NCI-H460 (cell line): ENCODE data around the gene SPACDR. TPM values are rescaled to one million over a fixed set of nuclear protein-coding genes. Genes with fewer than 3 reads are reported as not detected.

Experiments
- DNase-seq: peaks from one replicate; pipeline ENCODE4 v3.0.0-alpha.2; 2016; ENCODE audit warnings: low read depth; ENCODE audit errors: extremely low read depth
- total RNA-seq: library from RNA; depleted of rRNA; stranded (reverse); fragments of >200 nt; shearing (Covaris generic); gene quantifications from 2 replicates; pipeline ENCODE4 v1.2.3, GENCODE V29; 2014

SPACDR gene
- total RNA-seq, 1 experiment from 2014 or later, result 0.27 TPM

GRCh38 chr7:100438172-100438571, 25.9 kb downstream of the SPACDR start:
- DNase-seq, result no peak

- no peak for DNase-seq
Observed at GRCh38 chr7:100437150-100438100, 26.6 kb downstream of the SPACDR start.

- no peak for DNase-seq
Observed at GRCh38 chr7:100435401-100436304, 28.4 kb downstream of the SPACDR start.

- no peak for DNase-seq
Observed at GRCh38 chr7:100434297-100435144, 29.5 kb downstream of the SPACDR start.

GRCh38 chr7:100433592-100434296, 30.3 kb downstream of the SPACDR start:
- no peak for DNase-seq

GRCh38 chr7:100433276-100433591, 30.8 kb downstream of the SPACDR start:
- DNase-seq, result no peak

- DNase-seq, result no peak
Observed at GRCh38 chr7:100432621-100433275, 31.3 kb downstream of the SPACDR start.

- DNase-seq, result no peak
Observed at GRCh38 chr7:100432053-100432452, 32.0 kb downstream of the SPACDR start.

- DNase-seq, result no peak
Observed at GRCh38 chr7:100431286-100431735, 32.7 kb downstream of the SPACDR start.

GRCh38 chr7:100430493-100431285, 33.4 kb downstream of the SPACDR start:
- no peak for DNase-seq

- peak; percentile 95 for DNase-seq
Observed at GRCh38 chr7:100429637-100430492, 34.2 kb downstream of the SPACDR start, which contains the start of gene MEPCE. Gene MEPCE, plus strand, starts transcription at chr7:100429831. Its CDS starts 188 bp downstream, at chr7:100430019.

GRCh38 chr7:100428967-100429636, 35.0 kb downstream of the SPACDR start:
- DNase-seq, result peak; percentile 100

- DNase-seq, result peak; percentile 96
Observed at GRCh38 chr7:100428199-100428966, 35.7 kb downstream of the SPACDR start, which contains the start of gene ZCWPW1. Gene ZCWPW1, minus strand, starts transcription at chr7:100428703. Its CDS starts 8,054 bp downstream, at chr7:100420649.

- DNase-seq, result no peak
Observed at GRCh38 chr7:100427762-100428198, 36.3 kb downstream of the SPACDR start.

GRCh38 chr7:100426516-100426915, 37.5 kb downstream of the SPACDR start:
- DNase-seq, result no peak

GRCh38 chr7:100425347-100425746, 38.7 kb downstream of the SPACDR start:
- DNase-seq, result no peak
